Lower leg skin (tissue), 3 donors: ENCODE results near the gene PAX1.

Source experiments
- CTCF ChIP-seq, 3 donors: fragments of 450-650 bp; IDR thresholded peaks; one replicate each; pipeline ENCODE4 v1.5.1; 2016; ENCODE audit warnings: antibody characterized with exemption in 3 of 3, mild to moderate bottlenecking in 3 of 3, moderate library complexity in 2 of 3
- POLR2A ChIP-seq, 2 donors: fragments of 450-650 bp; IDR thresholded peaks; one replicate each; pipeline ENCODE4 v1.6.1; 2016 to 2017; ENCODE audit warnings: antibody characterized with exemption in 2 of 2, mild to moderate bottlenecking in 1 of 2, moderate library complexity in 1 of 2

DNA sequence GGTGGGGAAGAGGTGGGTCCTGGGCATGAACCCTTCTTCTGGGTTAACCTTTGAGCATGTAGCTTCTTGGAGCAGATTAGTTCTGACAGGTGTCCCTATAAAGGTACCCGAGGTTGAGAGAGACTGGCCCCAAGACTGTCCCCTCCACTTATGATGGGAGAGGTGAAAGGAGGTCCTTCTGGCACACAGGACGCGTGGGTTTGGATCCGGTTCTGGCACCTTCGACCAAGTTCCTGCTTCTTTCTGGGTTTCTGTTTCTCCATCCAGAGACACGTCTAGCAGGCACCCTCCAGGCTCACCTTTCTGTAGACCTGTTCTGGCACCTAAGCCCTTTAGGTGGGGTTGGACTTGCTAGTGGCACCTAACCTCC, 4.1 kb downstream of the PAX1 start:
- no peak for TF ChIP-seq CTCF (IDR thresholded peaks at IDR 0.05)
- no peak for TF ChIP-seq POLR2A (IDR thresholded peaks at IDR 0.05)
